ENCODE results near the gene KLHL33.

- TF ChIP-seq POLR2AphosphoS5 (IDR thresholded peaks at IDR 0.05; ENCODE audit: low read depth, low read length): no peak
- no peak for TF ChIP-seq POLR2A (IDR thresholded peaks at IDR 0.05; ENCODE audit: low read depth, low read length)
- 0 out of 2 replicates have a peak, but pooled peaks have one; percentile 22 for TF ChIP-seq TAF1 (IDR thresholded peaks at IDR 0.05; ENCODE audit: low read depth, low read length)
- no peak for TF ChIP-seq PAX5 (IDR thresholded peaks at IDR 0.05; ENCODE audit: insufficient read depth, low read length, severe bottlenecking)
These were observed 22.3 kb downstream of the KLHL33 start for GRCh38 chr14:20413744-20414082.

All from GM12891 (cell line).